ENCODE measurements around the gene NPIPB2. TPM values are rescaled to one million over a fixed set of nuclear protein-coding genes. Genes with fewer than 3 reads are reported as not detected.
"Not testable (repeated sequence)": the region's sequence is repeated elsewhere in the genome, so short reads cannot be mapped to it uniquely, and the experiment has no call there.

NPIPB2 gene
- total RNA-seq, 4 donors from 2014 or later: 1.4 to 5.9 (median 4.1) TPM

DNA sequence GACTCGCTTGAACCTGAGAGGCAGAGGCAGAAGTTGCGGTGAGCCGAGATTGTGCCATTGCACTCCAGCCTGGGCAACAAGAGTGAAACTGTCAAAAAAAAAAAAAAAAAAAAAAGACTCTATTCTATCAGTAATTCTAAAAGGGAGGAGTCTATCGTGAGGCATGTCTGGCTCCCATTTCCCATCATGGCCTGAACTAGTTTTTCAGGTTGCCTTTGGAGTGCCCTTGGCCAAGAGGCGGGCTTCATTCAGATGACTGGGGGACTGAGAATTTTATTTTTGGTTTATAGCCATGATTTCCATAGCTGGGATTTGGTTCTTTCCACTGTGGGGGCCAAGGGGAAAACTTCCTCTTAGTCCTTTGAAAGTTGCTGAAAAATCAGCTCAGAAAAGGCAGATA is 31.2 kb upstream of the NPIPB2 start:
- WGBS, 2 donors (ENCODE audit: low coverage in 1 of 2): 84 to 92% methylated on average over 2 to 5 of the region's 5 CpGs
- Histone ChIP-seq H3K9me3 (no peaks in the 10 kb centered on the region), H3K27me3 (no peaks in the 10 kb centered on the region), H3K36me3 (peaks cover 0 to 8% of the 10 kb centered on the region in 2 donors), H3K4me3 (no peak overlapping the region), H3K27ac (no peak overlapping the region), H3K4me1 (peaks cover 0 to 22% (median 6%) of the 10 kb centered on the region in 3 donors)
- ATAC-seq: no peak
- TF ChIP-seq, protein P1, sequence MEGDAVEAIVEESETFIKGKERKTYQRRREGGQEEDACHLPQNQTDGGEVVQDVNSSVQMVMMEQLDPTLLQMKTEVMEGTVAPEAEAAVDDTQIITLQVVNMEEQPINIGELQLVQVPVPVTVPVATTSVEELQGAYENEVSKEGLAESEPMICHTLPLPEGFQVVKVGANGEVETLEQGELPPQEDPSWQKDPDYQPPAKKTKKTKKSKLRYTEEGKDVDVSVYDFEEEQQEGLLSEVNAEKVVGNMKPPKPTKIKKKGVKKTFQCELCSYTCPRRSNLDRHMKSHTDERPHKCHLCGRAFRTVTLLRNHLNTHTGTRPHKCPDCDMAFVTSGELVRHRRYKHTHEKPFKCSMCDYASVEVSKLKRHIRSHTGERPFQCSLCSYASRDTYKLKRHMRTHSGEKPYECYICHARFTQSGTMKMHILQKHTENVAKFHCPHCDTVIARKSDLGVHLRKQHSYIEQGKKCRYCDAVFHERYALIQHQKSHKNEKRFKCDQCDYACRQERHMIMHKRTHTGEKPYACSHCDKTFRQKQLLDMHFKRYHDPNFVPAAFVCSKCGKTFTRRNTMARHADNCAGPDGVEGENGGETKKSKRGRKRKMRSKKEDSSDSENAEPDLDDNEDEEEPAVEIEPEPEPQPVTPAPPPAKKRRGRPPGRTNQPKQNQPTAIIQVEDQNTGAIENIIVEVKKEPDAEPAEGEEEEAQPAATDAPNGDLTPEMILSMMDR (IDR thresholded peaks at IDR 0.05): no peak
- TF ChIP-seq POLR2AphosphoS5 (IDR thresholded peaks at IDR 0.05) (no peak), EP300 (IDR thresholded peaks at IDR 0.05) (no peak), POLR2A (IDR thresholded peaks at IDR 0.05) (no peak)

DNA sequence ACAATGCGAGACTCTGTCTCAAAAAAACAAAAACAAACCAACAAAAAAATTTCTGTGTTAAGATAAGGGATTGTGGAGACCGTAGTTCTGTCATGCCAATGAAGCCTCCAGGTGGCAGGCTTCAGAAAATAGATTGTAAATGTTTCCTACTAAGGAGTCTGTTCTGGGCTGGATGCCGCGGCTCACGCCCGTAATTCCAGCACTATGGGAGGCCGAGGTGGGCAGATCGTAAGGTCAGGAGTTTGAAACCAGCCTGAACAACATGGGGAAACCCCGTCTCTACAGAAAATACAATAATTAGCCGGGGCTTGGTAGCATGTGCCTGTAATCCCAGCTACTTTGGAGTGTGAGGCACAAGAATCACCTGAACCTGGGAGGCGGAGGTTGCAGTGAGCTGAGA is 30.3 kb upstream of the NPIPB2 start:
- Histone ChIP-seq H3K4me1 (peaks cover 0 to 12% (median 6%) of the 10 kb centered on the region in 3 donors), H3K27ac (no peak overlapping the region), H3K27me3 (peaks cover 7% of the 10 kb centered on the region), H3K9me3 (no peaks in the 10 kb centered on the region), H3K36me3 (peaks cover 0 to 8% of the 10 kb centered on the region in 2 donors), H3K4me3 (no peak overlapping the region)
- no peak for ATAC-seq
- TF ChIP-seq POLR2A (IDR thresholded peaks at IDR 0.05) (no peak), POLR2AphosphoS5 (IDR thresholded peaks at IDR 0.05) (no peak), EP300 (IDR thresholded peaks at IDR 0.05) (no peak)
- TF ChIP-seq, protein P1 (IDR thresholded peaks at IDR 0.05): no peak
- 50 to 72% methylated on average over 10 of the region's 11 CpGs for WGBS, 2 donors (ENCODE audit: low coverage in 1 of 2)

DNA sequence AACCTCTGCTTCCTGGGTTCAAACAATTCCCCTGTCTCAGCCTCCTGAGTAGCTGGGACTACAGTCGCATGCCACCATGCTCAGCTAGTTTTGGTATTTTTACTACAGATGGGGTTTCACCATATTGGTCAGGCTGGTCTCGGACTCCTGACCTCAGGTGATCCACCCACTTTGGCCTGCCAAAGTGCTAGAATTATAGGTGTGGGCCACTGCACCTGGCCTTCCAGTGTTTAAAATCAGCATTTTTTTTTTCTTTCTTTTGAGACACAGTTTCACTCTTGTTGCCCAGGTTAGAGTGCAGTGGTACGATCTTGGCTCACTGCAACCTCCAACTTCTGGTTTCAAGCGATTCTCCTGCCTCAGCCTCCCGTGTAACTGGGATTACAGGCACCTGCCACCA is 28.4 kb upstream of the NPIPB2 start:
- H3K4me3 ChIP-seq, ATAC-seq, H3K27ac ChIP-seq, H3K9me3 ChIP-seq, H3K4me1 ChIP-seq, H3K36me3 ChIP-seq: not testable (repeated sequence)
- WGBS, 2 donors (ENCODE audit: low coverage in 1 of 2): 81 to 100% methylated on average over 2 of the region's 5 CpGs
- H3K27me3 ChIP-seq: peaks cover 11% of the 10 kb centered on the region

DNA sequence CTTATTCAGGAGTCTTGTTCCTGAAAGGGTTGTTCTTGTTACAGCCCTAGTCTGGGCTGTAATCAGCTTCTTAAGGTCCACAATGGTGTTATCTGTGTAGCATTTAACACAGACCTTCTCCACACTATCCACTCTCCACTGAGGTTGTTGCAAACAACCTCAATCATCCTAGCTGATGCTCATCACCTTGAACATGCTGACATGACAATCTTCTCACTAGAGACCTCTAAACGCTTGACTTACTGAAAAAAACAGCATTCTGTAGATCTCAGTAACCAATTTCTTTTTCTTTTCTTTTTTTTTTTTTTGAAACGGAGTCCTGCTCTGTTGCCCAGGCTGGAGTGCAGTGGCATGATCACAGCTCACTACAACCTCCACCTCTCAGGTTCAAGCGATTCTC is 26.7 kb upstream of the NPIPB2 start:
- peaks cover 11% of the 10 kb centered on the region for H3K27me3 ChIP-seq
- TF ChIP-seq, protein P1 (IDR thresholded peaks at IDR 0.05): no peak
- TF ChIP-seq POLR2AphosphoS5 (IDR thresholded peaks at IDR 0.05) (no peak), POLR2A (IDR thresholded peaks at IDR 0.05) (no peak), EP300 (IDR thresholded peaks at IDR 0.05) (no peak)
- 84 to 100% methylated on average over 2 to 3 of the region's 3 CpGs for WGBS, 2 donors (ENCODE audit: low coverage in 1 of 2)
- H3K4me3 ChIP-seq: no peak overlapping the region
- peaks cover 0 to under 1% of the 10 kb centered on the region in 2 donors for H3K36me3 ChIP-seq
- H3K9me3 ChIP-seq: no peaks in the 10 kb centered on the region
- H3K27ac ChIP-seq: no peak overlapping the region
- no peaks in the 10 kb centered on the region for H3K4me1 ChIP-seq
- ATAC-seq: no peak

DNA sequence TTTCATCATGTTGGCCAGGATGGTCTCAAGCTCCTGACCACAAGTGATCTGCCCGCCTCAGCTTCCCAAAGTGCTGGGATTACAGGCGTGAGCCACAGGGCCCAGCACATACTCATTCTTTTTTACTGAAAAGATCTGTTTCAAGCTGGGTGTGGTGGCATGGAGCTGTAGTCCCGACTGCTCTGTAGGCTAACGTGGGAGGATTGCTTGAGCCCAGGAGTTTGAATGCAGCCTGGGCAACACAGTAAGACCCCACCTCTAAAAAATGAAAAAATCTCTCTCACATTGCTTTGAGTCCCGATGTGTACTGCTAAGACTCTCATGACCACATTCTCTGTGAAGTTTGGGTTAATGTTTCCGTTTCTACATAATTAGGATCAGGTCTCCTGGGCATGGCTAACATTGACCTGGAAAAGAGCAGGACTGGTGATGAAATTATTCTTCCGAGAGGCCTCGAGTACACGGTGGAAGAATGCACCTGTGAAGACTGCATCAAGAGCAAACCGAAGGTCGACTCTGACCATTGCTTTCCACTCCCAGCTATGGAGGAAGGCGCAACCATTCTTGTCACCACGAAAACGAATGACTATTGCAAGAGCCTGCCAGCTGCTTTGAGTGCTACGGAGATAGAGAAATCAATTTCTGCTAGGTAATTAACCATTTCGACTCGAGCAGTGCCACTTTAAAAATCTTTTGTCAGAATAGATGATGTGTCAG is 25.5 kb upstream of the NPIPB2 start:
- Histone ChIP-seq H3K4me1 (no peaks in the 10 kb centered on the region), H3K4me3 (no peak overlapping the region), H3K27ac (no peak overlapping the region), H3K27me3 (peaks cover 11% of the 10 kb centered on the region), H3K36me3 (no peaks in the 10 kb centered on the region), H3K9me3 (no peaks in the 10 kb centered on the region)
- ATAC-seq: no peak
- no peak for TF ChIP-seq EP300 (IDR thresholded peaks at IDR 0.05)
- TF ChIP-seq POLR2A (IDR thresholded peaks at IDR 0.05): no peak
- TF ChIP-seq, protein P1 (IDR thresholded peaks at IDR 0.05): no peak
- no peak for TF ChIP-seq POLR2AphosphoS5 (IDR thresholded peaks at IDR 0.05)
- WGBS, 2 donors (ENCODE audit: low coverage in 1 of 2): 55 to 69% methylated on average over 11 to 16 of the region's 17 CpGs
